Activated CD4-positive, alpha-beta T cell treated with anti-CD3 and anti-CD28 coated beads, Interleukin-2, amount 50 U/mL, for 1 hour (primary cell): ENCODE measurements around the gene BNC2.
"Not testable (repeated sequence)": the region's sequence is repeated elsewhere in the genome, so short reads cannot be mapped to it uniquely, and the experiment has no call there.

Experiments used
- DNase-seq: peaks from one replicate; pipeline ENCODE4 v3.0.0-alpha.2; 2020

Gene BNC2

GRCh38 chr9:16575142-16575985 is 295.1 kb downstream of the BNC2 start:
- no peak for DNase-seq

GRCh38 chr9:16572005-16572734 is 298.3 kb downstream of the BNC2 start:
- DNase-seq: no peak

- no peak for DNase-seq
Measured at GRCh38 chr9:16571127-16571802, 299.2 kb downstream of the BNC2 start.

GRCh38 chr9:16563446-16563845 is 307.0 kb downstream of the BNC2 start:
- DNase-seq: no peak

- DNase-seq: no peak
Measured at GRCh38 chr9:16561121-16561520, 309.3 kb downstream of the BNC2 start.

GRCh38 chr9:16559418-16560188 is 310.9 kb downstream of the BNC2 start:
- no peak for DNase-seq

- DNase-seq: no peak
Measured at GRCh38 chr9:16555802-16556201, 314.7 kb downstream of the BNC2 start.

GRCh38 chr9:16553869-16554540 is 316.5 kb downstream of the BNC2 start:
- no peak for DNase-seq

- DNase-seq: no peak
Measured at GRCh38 chr9:16552252-16552651, 318.2 kb downstream of the BNC2 start.

GRCh38 chr9:16551692-16552091 is 318.8 kb downstream of the BNC2 start:
- DNase-seq: no peak

- DNase-seq: no peak
Measured at GRCh38 chr9:16545639-16546038, 324.8 kb downstream of the BNC2 start.

- DNase-seq: no peak
Measured at GRCh38 chr9:16544842-16545241, 325.6 kb downstream of the BNC2 start.

GRCh38 chr9:16543686-16544085 is 326.8 kb downstream of the BNC2 start:
- no peak for DNase-seq

GRCh38 chr9:16543225-16543624 is 327.2 kb downstream of the BNC2 start:
- DNase-seq: no peak

GRCh38 chr9:16542290-16542689 is 328.2 kb downstream of the BNC2 start:
- DNase-seq: no peak

- no peak for DNase-seq
Measured at GRCh38 chr9:16540743-16541613, 329.5 kb downstream of the BNC2 start.

GRCh38 chr9:16539626-16540025 is 330.8 kb downstream of the BNC2 start:
- DNase-seq: not testable (repeated sequence)

- DNase-seq: no peak
Measured at GRCh38 chr9:16535555-16535954, 334.9 kb downstream of the BNC2 start.

GRCh38 chr9:16532681-16533450 is 337.6 kb downstream of the BNC2 start:
- no peak for DNase-seq

- no peak for DNase-seq
Measured at GRCh38 chr9:16532272-16532671, 338.2 kb downstream of the BNC2 start.
